ENCODE data around the gene BTF3. TPM values are rescaled to one million over a fixed set of nuclear protein-coding genes. Genes with fewer than 3 reads are reported as not detected.

The BTF3 gene
- total and polyA plus RNA-seq, 2 of the 13 experiments (the other 11 are each of a cell fraction or from before 2014, with no cell fraction given): 557 to 698 TPM

GRCh38 chr5:73498057-73498992, at the start of gene BTF3 (continued):
- TF ChIP-seq NFAT5 (CRISPR knock-in tag; IDR thresholded peaks at IDR 0.05) (peak; percentile 17; the same call in 1 of the 2 replicates), SATB2 (CRISPR knock-in tag; IDR thresholded peaks at IDR 0.05) (peak; percentile 67; the same call in 1 of the 2 replicates), TBL1XR1 (IDR thresholded peaks at IDR 0.05; ENCODE audit: borderline replicate concordance, low read length, partially characterized antibody) (no peak), ZBTB40 (IDR thresholded peaks at IDR 0.05) (peak; percentile 59), ZBTB40 (CRISPR knock-in tag; IDR thresholded peaks at IDR 0.05) (no peak), SIN3A (IDR thresholded peaks at IDR 0.05; ENCODE audit: borderline replicate concordance, low read depth, low read length) (peak; percentile 72; the same call in 1 of the 2 replicates), ZNF296 (CRISPR knock-in tag; conservative IDR thresholded peaks at IDR 0.05) (peak; percentile 94), ZNF546 (CRISPR knock-in tag; conservative IDR thresholded peaks at IDR 0.05) (peak; percentile 84), RBM22 (optimal IDR thresholded peaks at IDR 0.05; ENCODE audit: low read length) (peak; percentile 54)
